GM23338 (cell line): ENCODE results near the gene RNF4. TPM values are rescaled to one million over a fixed set of nuclear protein-coding genes. Genes with fewer than 3 reads are reported as not detected.
"Not testable (repeated sequence)": the region's sequence is repeated elsewhere in the genome, so short reads cannot be mapped to it uniquely, and the experiment has no call there.

Experiments
- ATAC-seq: fragments of 200-7000 bp; cut with Tn5 transposase; 3 replicates; pipeline ENCODE4 v1.9.1; 2020
- DNase-seq: peaks from one replicate; pipeline ENCODE4 v3.0.0-alpha.2; 2015; ENCODE audit warnings: low spot score
- H2AFZ ChIP-seq: fragments of 200-600 bp; sonication (generic); 2 replicates; pipeline ENCODE4 v1.8.0; 2016; ENCODE audit warnings: antibody characterized with exemption, mild to moderate bottlenecking, moderate library complexity
- H3F3A ChIP-seq: fragments of 200-600 bp; sonication (generic); replicated peaks from 2 replicates; pipeline ENCODE4 v1.8.0; 2017; ENCODE audit warnings: antibody characterized with exemption, mixed run types, low read depth
- H3K27ac ChIP-seq: fragments of 200-600 bp; sonication (generic); 2 replicates; pipeline ENCODE4 v1.6.1; 2016; ENCODE audit warnings: low read depth
- H3K27me3 ChIP-seq: fragments of 200-600 bp; sonication (generic); 2 replicates; pipeline ENCODE4 v1.8.0; 2016; ENCODE audit warnings: mild to moderate bottlenecking, mixed run types, moderate library complexity; ENCODE audit not compliant: insufficient read depth
- H3K36me3 ChIP-seq: fragments of 200-600 bp; sonication (generic); 2 replicates; pipeline ENCODE4 v1.8.0; 2016; ENCODE audit warnings: mild to moderate bottlenecking; ENCODE audit not compliant: insufficient read depth
- H3K4me1 ChIP-seq: fragments of 200-600 bp; sonication (generic); 2 replicates; pipeline ENCODE4 v1.8.0; 2016; ENCODE audit warnings: mild to moderate bottlenecking, moderate library complexity; ENCODE audit not compliant: insufficient read depth
- H3K4me2 ChIP-seq: fragments of 200-600 bp; sonication (generic); 2 replicates; pipeline ENCODE4 v1.7.1; 2017; ENCODE audit warnings: mixed run types
- H3K4me3 ChIP-seq: fragments of 200-600 bp; sonication (generic); 2 replicates; pipeline ENCODE4 v1.6.1; 2016; ENCODE audit warnings: mixed run types
- H3K79me2 ChIP-seq: fragments of 200-600 bp; sonication (generic); replicated peaks from 2 replicates; pipeline ENCODE4 v1.8.0; 2017; ENCODE audit warnings: mild to moderate bottlenecking; ENCODE audit not compliant: insufficient read depth
- H3K9me2 ChIP-seq: fragments of 200-600 bp; sonication (generic); 2 replicates; pipeline ENCODE4 v1.8.0; 2017; ENCODE audit not compliant: insufficient read depth
- H4K20me1 ChIP-seq: fragments of 200-600 bp; sonication (generic); replicated peaks from 2 replicates; pipeline ENCODE4 v1.8.0; 2017; ENCODE audit warnings: mild to moderate bottlenecking; ENCODE audit not compliant: insufficient read depth
- H3K27ac Mint-ChIP-seq: 2 replicates; pipeline ENCODE4 v1.8.0; 2020; ENCODE audit warnings: inconsistent platforms, mild to moderate bottlenecking, moderate library complexity, mixed read lengths
- H3K27me3 Mint-ChIP-seq: 3 replicates; pipeline ENCODE4 v1.8.0; 2022; ENCODE audit warnings: low read depth, mild to moderate bottlenecking, moderate library complexity, mixed read lengths, inconsistent platforms; ENCODE audit not compliant: insufficient read depth, poor library complexity
- H3K36me3 Mint-ChIP-seq: 3 replicates; pipeline ENCODE4 v1.8.0; 2021; ENCODE audit warnings: low read depth, mild to moderate bottlenecking, inconsistent platforms, moderate library complexity, mixed read lengths
- H3K4me1 Mint-ChIP-seq: 3 replicates; pipeline ENCODE4 v1.8.0; 2020; ENCODE audit warnings: mild to moderate bottlenecking, inconsistent platforms, mixed read lengths
- H3K4me3 Mint-ChIP-seq: 3 replicates; pipeline ENCODE4 v1.8.0; 2021; ENCODE audit warnings: moderate library complexity, mild to moderate bottlenecking, inconsistent platforms, mixed read lengths
- H3K9me3 Mint-ChIP-seq: 3 replicates; pipeline ENCODE4 v1.8.0; 2020; ENCODE audit warnings: moderate library complexity, mild to moderate bottlenecking, inconsistent platforms, mixed read lengths
- EZH2 ChIP-seq: fragments of 200-600 bp; sonication (generic); IDR thresholded peaks from one replicate; pipeline ENCODE4 v1.8.0; 2017; ENCODE audit warnings: antibody characterized with exemption, mild to moderate bottlenecking, low read depth; ENCODE audit not compliant: unreplicated experiment
- EZH2phosphoT487 ChIP-seq: fragments of 200-600 bp; sonication (generic); IDR thresholded peaks from one replicate; pipeline ENCODE4 v1.8.1; 2018; ENCODE audit warnings: antibody characterized with exemption; ENCODE audit not compliant: unreplicated experiment
- NANOG ChIP-seq: IDR thresholded peaks from 2 replicates; pipeline ENCODE4 v1.6.1; 2016; ENCODE audit warnings: antibody characterized with exemption, borderline replicate concordance
- POLR2AphosphoS5 ChIP-seq: IDR thresholded peaks from 2 replicates; pipeline ENCODE4 v1.6.1; 2016; ENCODE audit warnings: antibody characterized with exemption, low read depth
- STAT1 ChIP-seq: IDR thresholded peaks from one replicate; pipeline ENCODE4 v1.6.1; 2016; ENCODE audit warnings: antibody characterized with exemption; ENCODE audit not compliant: unreplicated experiment
- ZNF114 ChIP-seq: fragments of 250-450 bp; sonication (Bioruptor Pico); IDR thresholded peaks from 2 replicates; pipeline ENCODE4 v1.5.0; 2020; ENCODE audit warnings: mild to moderate bottlenecking, moderate library complexity
- ZNF331 ChIP-seq: fragments of 250-450 bp; sonication (Bioruptor Pico); IDR thresholded peaks from 2 replicates; pipeline ENCODE4 v1.5.0; 2020; ENCODE audit warnings: low read depth, mild to moderate bottlenecking, moderate library complexity
- polyA plus RNA-seq: library from polyadenylated mRNA; unstranded; fragments of >200 nt; fragmentation: Nextera tagmentation; extraction: Ambion mirVana; gene quantifications from 2 replicates; pipeline ENCODE4 v1.2.1, GENCODE V29; 2016
- total RNA-seq: library from RNA; depleted of rRNA; stranded (reverse); fragments of >200 nt; shearing (Covaris generic); gene quantifications from 2 replicates; pipeline ENCODE4 v1.2.3, GENCODE V29; 2014
- TF ChIP-seq, protein P1 (sequence below), 2 experiments: fragments of 200-600 bp in 1 of 2; sonication (generic) in 1 of 2; conservative IDR thresholded peaks; 2 replicates each; pipeline versions ENCODE4 v1.5.1 to v1.6.1; 2016 to 2017; ENCODE audit warnings: antibody characterized with exemption in 2 of 2, low read depth in 2 of 2, mild to moderate bottlenecking in 2 of 2, moderate library complexity in 1 of 2
- TF ChIP-seq, protein P2 (sequence below): IDR thresholded peaks from 2 replicates; pipeline ENCODE4 v1.6.1; 2016; ENCODE audit warnings: antibody characterized with exemption
- TF ChIP-seq, protein P3 (sequence below): fragments of 250-450 bp; sonication (Bioruptor Pico); IDR thresholded peaks from 2 replicates; pipeline ENCODE4 v1.5.0; 2020; ENCODE audit warnings: mild to moderate bottlenecking, moderate library complexity

Gene RNF4
- total and polyA plus RNA-seq, 2 experiments from 2014 or later = 47.7 to 77.2 TPM

DNA sequence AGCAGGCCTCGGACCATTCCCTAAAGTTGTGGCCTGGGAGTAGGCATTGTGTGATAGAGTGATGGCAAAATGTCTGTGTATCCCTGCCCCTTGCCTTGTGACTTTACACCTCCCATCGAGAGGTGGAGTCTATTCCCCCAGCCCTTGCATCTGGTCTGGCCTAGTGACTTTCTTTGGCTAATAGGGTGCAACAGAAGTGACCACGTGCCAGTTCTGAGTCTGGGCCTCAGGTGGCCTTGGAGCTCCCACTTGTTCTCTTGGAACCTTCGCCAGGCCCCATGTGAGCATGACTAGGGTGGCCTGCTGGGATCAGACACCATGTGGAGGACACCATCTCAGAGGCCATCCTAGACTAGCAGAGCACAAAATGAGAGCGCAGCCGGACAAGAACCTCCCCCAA lies 3.9 kb upstream of the RNF4 start (continued):
- TF ChIP-seq EZH2phosphoT487 = no peak
- TF ChIP-seq, protein P1, sequence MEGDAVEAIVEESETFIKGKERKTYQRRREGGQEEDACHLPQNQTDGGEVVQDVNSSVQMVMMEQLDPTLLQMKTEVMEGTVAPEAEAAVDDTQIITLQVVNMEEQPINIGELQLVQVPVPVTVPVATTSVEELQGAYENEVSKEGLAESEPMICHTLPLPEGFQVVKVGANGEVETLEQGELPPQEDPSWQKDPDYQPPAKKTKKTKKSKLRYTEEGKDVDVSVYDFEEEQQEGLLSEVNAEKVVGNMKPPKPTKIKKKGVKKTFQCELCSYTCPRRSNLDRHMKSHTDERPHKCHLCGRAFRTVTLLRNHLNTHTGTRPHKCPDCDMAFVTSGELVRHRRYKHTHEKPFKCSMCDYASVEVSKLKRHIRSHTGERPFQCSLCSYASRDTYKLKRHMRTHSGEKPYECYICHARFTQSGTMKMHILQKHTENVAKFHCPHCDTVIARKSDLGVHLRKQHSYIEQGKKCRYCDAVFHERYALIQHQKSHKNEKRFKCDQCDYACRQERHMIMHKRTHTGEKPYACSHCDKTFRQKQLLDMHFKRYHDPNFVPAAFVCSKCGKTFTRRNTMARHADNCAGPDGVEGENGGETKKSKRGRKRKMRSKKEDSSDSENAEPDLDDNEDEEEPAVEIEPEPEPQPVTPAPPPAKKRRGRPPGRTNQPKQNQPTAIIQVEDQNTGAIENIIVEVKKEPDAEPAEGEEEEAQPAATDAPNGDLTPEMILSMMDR (conservative IDR thresholded peaks at IDR 0.05; ENCODE audit: low read depth in 2 of 2) = no peak
- TF ChIP-seq POLR2AphosphoS5 = no peak

DNA sequence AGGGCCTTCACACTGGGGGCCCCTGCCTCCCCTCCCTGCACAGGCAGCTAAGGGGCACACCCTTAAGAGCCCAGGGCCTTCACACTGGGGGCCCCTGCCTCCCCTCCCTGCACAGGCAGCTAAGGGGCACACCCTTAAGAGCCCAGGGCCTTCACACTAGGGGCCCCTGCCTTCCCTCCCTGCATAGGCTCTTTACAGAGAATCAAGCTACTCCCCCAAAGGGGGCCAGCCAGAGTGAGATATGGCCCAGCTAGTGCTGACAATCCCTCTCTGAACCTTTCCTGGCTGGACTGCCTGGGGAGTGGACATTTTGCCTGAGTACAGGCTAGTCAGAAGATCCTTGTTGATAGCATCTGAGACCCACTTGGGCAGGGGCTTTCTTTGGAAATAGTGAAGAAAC lies 3.4 kb upstream of the RNF4 start:
- Histone ChIP-seq H3K79me2 (peaks cover 32% of the 10 kb centered on the region), H3K27me3 (peaks cover 28% of the 10 kb centered on the region), H3F3A (peaks cover 22% of the 10 kb centered on the region), H4K20me1 (peaks cover 10% of the 10 kb centered on the region), H3K4me1 (peaks cover 16% of the 10 kb centered on the region)
- H3K27ac ChIP-seq, H3K36me3 ChIP-seq, H3K27ac Mint-ChIP-seq, H3K4me2 ChIP-seq, H2AFZ ChIP-seq, H3K9me2 ChIP-seq, DNase-seq, H3K4me3 Mint-ChIP-seq, H3K9me3 Mint-ChIP-seq, ATAC-seq, H3K4me3 ChIP-seq: not testable (repeated sequence)
- H3K36me3 Mint-ChIP-seq = peaks cover 18% of the 10 kb centered on the region
- H3K27me3 Mint-ChIP-seq = peaks cover 33% of the 10 kb centered on the region
- H3K4me1 Mint-ChIP-seq = peaks cover 27% of the 10 kb centered on the region

DNA sequence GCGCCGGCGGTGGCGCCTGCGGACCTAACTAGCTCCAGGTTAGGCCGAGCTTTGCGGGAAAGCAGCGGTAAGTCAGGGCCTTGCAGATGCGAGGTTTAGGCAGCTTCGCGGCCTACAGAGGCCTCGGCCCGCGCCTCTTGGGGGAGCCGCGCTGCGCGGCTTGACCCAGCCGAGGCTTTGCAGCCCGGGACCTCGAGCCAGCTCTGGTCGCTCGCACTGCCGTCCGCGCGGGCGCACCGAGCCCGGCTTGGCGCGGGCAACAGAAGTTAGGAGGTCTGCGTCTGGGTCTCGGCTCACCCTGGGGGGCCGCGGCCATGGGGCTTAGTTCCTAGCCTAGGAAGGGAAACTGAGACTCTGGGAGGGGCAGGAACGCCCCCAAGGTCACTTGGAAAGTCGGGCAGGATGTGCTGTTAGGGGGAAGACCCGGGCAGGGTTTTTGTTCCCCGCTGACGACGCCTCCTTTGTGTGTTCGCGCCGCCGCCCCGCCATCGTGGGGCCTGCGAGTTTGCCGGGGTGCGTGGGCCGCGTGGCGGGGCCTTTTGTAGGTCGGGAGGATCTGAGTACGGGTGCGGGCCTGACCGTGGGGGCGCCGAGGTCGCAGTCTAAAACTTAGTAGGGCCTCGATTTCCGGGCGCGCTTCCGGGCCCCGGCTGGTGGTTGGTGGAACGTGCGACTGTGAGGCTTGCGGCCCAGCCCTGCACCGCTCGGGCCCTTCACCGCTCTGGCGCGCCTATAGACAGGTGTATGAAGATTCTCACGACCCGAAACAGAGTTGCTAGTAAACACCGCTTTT lies 482 bp downstream of the RNF4 start:
- Mint-ChIP-seq H3K27ac (peak overlapping the region; percentile 98), H3K4me1 (peaks cover 24% of the 10 kb centered on the region), H3K36me3 (peaks cover 57% of the 10 kb centered on the region), H3K9me3 (no peaks in the 10 kb centered on the region), H3K4me3 (peak overlapping the region; percentile 99), H3K27me3 (peaks cover 11% of the 10 kb centered on the region)
- Histone ChIP-seq H3K27me3 (no peaks in the 10 kb centered on the region), H3K4me1 (peaks cover 15% of the 10 kb centered on the region; the same call in 1 of the 2 replicates), H4K20me1 (peaks cover 48% of the 10 kb centered on the region), H3K36me3 (peaks cover 18% of the 10 kb centered on the region), H3K79me2 (peaks cover 70% of the 10 kb centered on the region), H3F3A (peaks cover 22% of the 10 kb centered on the region), H3K27ac (peak overlapping the region; percentile 95), H2AFZ (0 out of 2 replicates have a peak overlapping the region, but pooled peaks have one; percentile 30), H3K4me2 (peak overlapping the region; percentile 99), H3K4me3 (peak overlapping the region; percentile 97), H3K9me2 (no peaks in the 10 kb centered on the region)
- ATAC-seq (peak; percentile 70), DNase-seq (peak; percentile 82)
- TF ChIP-seq, protein P2, sequence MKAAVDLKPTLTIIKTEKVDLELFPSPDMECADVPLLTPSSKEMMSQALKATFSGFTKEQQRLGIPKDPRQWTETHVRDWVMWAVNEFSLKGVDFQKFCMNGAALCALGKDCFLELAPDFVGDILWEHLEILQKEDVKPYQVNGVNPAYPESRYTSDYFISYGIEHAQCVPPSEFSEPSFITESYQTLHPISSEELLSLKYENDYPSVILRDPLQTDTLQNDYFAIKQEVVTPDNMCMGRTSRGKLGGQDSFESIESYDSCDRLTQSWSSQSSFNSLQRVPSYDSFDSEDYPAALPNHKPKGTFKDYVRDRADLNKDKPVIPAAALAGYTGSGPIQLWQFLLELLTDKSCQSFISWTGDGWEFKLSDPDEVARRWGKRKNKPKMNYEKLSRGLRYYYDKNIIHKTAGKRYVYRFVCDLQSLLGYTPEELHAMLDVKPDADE = no peak
- TF ChIP-seq ZNF331 (CRISPR knock-in tag) (no peak), POLR2AphosphoS5 (no peak), ZNF114 (no peak), EZH2 (no peak), STAT1 (no peak), NANOG (no peak), EZH2phosphoT487 (no peak)
- TF ChIP-seq, protein P3, sequence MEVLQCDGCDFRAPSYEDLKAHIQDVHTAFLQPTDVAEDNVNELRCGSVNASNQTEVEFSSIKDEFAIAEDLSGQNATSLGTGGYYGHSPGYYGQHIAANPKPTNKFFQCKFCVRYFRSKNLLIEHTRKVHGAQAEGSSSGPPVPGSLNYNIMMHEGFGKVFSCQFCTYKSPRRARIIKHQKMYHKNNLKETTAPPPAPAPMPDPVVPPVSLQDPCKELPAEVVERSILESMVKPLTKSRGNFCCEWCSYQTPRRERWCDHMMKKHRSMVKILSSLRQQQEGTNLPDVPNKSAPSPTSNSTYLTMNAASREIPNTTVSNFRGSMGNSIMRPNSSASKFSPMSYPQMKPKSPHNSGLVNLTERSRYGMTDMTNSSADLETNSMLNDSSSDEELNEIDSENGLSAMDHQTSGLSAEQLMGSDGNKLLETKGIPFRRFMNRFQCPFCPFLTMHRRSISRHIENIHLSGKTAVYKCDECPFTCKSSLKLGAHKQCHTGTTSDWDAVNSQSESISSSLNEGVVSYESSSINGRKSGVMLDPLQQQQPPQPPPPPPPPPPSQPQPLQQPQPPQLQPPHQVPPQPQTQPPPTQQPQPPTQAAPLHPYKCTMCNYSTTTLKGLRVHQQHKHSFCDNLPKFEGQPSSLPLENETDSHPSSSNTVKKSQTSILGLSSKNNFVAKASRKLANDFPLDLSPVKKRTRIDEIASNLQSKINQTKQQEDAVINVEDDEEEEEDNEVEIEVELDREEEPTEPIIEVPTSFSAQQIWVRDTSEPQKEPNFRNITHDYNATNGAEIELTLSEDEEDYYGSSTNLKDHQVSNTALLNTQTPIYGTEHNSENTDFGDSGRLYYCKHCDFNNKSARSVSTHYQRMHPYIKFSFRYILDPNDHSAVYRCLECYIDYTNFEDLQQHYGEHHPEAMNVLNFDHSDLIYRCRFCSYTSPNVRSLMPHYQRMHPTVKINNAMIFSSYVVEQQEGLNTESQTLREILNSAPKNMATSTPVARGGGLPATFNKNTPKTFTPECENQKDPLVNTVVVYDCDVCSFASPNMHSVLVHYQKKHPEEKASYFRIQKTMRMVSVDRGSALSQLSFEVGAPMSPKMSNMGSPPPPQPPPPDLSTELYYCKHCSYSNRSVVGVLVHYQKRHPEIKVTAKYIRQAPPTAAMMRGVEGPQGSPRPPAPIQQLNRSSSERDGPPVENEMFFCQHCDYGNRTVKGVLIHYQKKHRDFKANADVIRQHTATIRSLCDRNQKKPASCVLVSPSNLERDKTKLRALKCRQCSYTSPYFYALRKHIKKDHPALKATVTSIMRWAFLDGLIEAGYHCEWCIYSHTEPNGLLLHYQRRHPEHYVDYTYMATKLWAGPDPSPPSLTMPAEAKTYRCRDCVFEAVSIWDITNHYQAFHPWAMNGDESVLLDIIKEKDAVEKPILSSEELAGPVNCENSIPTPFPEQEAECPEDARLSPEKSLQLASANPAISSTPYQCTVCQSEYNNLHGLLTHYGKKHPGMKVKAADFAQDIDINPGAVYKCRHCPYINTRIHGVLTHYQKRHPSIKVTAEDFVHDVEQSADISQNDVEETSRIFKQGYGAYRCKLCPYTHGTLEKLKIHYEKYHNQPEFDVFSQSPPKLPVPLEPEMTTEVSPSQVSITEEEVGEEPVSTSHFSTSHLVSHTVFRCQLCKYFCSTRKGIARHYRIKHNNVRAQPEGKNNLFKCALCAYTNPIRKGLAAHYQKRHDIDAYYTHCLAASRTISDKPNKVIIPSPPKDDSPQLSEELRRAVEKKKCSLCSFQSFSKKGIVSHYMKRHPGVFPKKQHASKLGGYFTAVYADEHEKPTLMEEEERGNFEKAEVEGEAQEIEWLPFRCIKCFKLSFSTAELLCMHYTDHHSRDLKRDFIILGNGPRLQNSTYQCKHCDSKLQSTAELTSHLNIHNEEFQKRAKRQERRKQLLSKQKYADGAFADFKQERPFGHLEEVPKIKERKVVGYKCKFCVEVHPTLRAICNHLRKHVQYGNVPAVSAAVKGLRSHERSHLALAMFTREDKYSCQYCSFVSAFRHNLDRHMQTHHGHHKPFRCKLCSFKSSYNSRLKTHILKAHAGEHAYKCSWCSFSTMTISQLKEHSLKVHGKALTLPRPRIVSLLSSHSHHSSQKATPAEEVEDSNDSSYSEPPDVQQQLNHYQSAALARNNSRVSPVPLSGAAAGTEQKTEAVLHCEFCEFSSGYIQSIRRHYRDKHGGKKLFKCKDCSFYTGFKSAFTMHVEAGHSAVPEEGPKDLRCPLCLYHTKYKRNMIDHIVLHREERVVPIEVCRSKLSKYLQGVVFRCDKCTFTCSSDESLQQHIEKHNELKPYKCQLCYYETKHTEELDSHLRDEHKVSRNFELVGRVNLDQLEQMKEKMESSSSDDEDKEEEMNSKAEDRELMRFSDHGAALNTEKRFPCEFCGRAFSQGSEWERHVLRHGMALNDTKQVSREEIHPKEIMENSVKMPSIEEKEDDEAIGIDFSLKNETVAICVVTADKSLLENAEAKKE (CRISPR knock-in tag) = no peak
